Natural killer cell (primary cell): ENCODE data around the gene IFT122. TPM values are rescaled to one million over a fixed set of nuclear protein-coding genes. Genes with fewer than 3 reads are reported as not detected.

Source experiments
- ATAC-seq, 3 donors: fragments of 150-1000 bp in 2 of 3; fragments of 200-7000 bp in 1 of 3; cut with Tn5 transposase; 1 replicate in 1 of 3; 2 replicates in 2 of 3; pipeline ENCODE4 v1.10.0; 2021; ENCODE audit warnings: mild to moderate bottlenecking in 2 of 3, moderate library complexity in 2 of 3
- DNase-seq, 2 donors: peaks; one replicate each; pipeline versions ENCODE4 v3.0.0 to v3.0.0-alpha.2; 2013 to 2021; ENCODE audit warnings: mixed read lengths in 1 of 2
- H3K27ac ChIP-seq: one replicate; pipeline ENCODE4 v1.5.1; 2013; ENCODE audit warnings: mild to moderate bottlenecking, low read length
- H3K27me3 ChIP-seq: one replicate; pipeline ENCODE4 v1.6.1; 2013; ENCODE audit warnings: low read length; ENCODE audit not compliant: control insufficient read depth, insufficient read depth
- H3K36me3 ChIP-seq: one replicate; pipeline ENCODE4 v1.6.1; 2013; ENCODE audit warnings: low read length; ENCODE audit not compliant: control insufficient read depth, insufficient read depth
- H3K4me1 ChIP-seq: one replicate; pipeline ENCODE4 v1.6.1; 2013; ENCODE audit warnings: low read length; ENCODE audit not compliant: control insufficient read depth, insufficient read depth
- H3K4me3 ChIP-seq: one replicate; pipeline ENCODE4 v1.5.1; 2013; ENCODE audit warnings: low read length
- H3K9me3 ChIP-seq: one replicate; pipeline ENCODE4 v1.6.1; 2013; ENCODE audit warnings: low read length; ENCODE audit not compliant: control insufficient read depth, insufficient read depth
- H3K27ac Mint-ChIP-seq, 2 donors: one replicate each; pipeline ENCODE4 v1.8.0; 2022; ENCODE audit warnings: mild to moderate bottlenecking in 2 of 2, mixed read lengths in 2 of 2, moderate library complexity in 1 of 2
- H3K27me3 Mint-ChIP-seq, 2 donors: one replicate each; pipeline ENCODE4 v1.8.0; 2022; ENCODE audit warnings: low read depth in 2 of 2, mixed read lengths in 2 of 2
- H3K36me3 Mint-ChIP-seq: one replicate; pipeline ENCODE4 v1.8.0; 2022; ENCODE audit warnings: mixed read lengths
- H3K4me1 Mint-ChIP-seq, 2 donors: one replicate each; pipeline ENCODE4 v1.8.0; 2022; ENCODE audit warnings: mixed read lengths in 2 of 2
- H3K4me3 Mint-ChIP-seq: one replicate; pipeline ENCODE4 v1.8.0; 2022; ENCODE audit warnings: mild to moderate bottlenecking, moderate library complexity, mixed read lengths
- H3K9me3 Mint-ChIP-seq, 2 donors: one replicate each; pipeline ENCODE4 v1.8.0; 2022; ENCODE audit warnings: mixed read lengths in 2 of 2
- WGBS: methylation state at CpG from one replicate; pipeline ENCODE4 v1.1.7; 2013; ENCODE audit warnings: missing lambda C conversion rate; ENCODE audit not compliant: insufficient coverage; 5-methylcytosine and 5-hydroxymethylcytosine counted together
- intact Hi-C: fragments of 100-400 bp; cut with micrococcal nuclease; formaldehyde crosslinking; loops from one replicate; pipeline ENCODE4 v1.14.2; 2022
- total RNA-seq, 4 donors: library from RNA; stranded (reverse); fragments of 120-200 nt in 1 of 4; gene quantifications; one replicate each; pipeline versions ENCODE4 v1.2.3 to v1.2.4, GENCODE V29; 2013 to 2022
- TF ChIP-seq, protein P1 (sequence below): fragments of 200-600 bp; IDR thresholded peaks from one replicate; pipeline ENCODE4 v1.8.0; 2022; ENCODE audit warnings: antibody characterized with exemption

IFT122 gene
- total RNA-seq, 3 donors from 2014 or later (not counting 1 experiment from before 2014, with no cell fraction given), result 20.7 to 26.6 (median 23.9) TPM

DNA sequence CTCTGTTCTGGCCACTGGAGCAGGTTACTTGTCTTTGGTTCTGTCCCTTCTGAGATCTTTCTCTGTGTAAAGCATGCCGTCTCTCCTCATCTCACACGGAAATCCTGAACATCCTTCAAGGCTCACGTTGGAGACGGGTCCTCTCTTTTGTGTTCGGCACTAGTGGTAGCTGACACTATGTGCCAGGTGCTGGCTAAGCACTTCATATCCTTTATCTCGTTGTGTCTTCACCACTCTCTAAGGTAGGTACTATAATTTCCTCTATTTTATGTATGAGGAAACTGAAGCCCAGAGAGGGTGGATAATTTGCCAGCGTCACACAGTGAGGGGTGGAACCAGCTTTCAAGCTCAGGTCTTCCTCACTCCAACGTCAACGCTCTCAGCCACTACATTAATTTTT is 1.2 kb downstream of the IFT122 start:
- Mint-ChIP-seq H3K27ac (peak overlapping the region; percentile 94 to 98), H3K4me1 (peaks cover 48 to 55% of the 10 kb centered on the region in 2 donors), H3K4me3 (peak overlapping the region; percentile 94), H3K9me3 (no peaks in the 10 kb centered on the region), H3K27me3 (no peaks in the 10 kb centered on the region), H3K36me3 (peaks cover 10% of the 10 kb centered on the region)
- ATAC-seq, result no peak
- TF ChIP-seq, protein P1, sequence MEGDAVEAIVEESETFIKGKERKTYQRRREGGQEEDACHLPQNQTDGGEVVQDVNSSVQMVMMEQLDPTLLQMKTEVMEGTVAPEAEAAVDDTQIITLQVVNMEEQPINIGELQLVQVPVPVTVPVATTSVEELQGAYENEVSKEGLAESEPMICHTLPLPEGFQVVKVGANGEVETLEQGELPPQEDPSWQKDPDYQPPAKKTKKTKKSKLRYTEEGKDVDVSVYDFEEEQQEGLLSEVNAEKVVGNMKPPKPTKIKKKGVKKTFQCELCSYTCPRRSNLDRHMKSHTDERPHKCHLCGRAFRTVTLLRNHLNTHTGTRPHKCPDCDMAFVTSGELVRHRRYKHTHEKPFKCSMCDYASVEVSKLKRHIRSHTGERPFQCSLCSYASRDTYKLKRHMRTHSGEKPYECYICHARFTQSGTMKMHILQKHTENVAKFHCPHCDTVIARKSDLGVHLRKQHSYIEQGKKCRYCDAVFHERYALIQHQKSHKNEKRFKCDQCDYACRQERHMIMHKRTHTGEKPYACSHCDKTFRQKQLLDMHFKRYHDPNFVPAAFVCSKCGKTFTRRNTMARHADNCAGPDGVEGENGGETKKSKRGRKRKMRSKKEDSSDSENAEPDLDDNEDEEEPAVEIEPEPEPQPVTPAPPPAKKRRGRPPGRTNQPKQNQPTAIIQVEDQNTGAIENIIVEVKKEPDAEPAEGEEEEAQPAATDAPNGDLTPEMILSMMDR, result no peak
- peak in 1 of 2 donors; percentile 38 for DNase-seq
- peaks cover 16% of the 10 kb centered on the region for H3K4me1 ChIP-seq
- H3K4me3 ChIP-seq, result peak overlapping the region; percentile 74
- H3K9me3 ChIP-seq, result no peaks in the 10 kb centered on the region
- 75% methylated on average over 6 of the region's 9 CpGs for WGBS
- no peaks in the 10 kb centered on the region for H3K27me3 ChIP-seq
- peak overlapping the region; percentile 87 for H3K27ac ChIP-seq
- intact Hi-C loops, result loop anchor here (2.0 kb wide), 1 partner anchor 452 kb away; the partner anchor contains the start of gene TMCC1
- peaks cover 10% of the 10 kb centered on the region for H3K36me3 ChIP-seq

DNA sequence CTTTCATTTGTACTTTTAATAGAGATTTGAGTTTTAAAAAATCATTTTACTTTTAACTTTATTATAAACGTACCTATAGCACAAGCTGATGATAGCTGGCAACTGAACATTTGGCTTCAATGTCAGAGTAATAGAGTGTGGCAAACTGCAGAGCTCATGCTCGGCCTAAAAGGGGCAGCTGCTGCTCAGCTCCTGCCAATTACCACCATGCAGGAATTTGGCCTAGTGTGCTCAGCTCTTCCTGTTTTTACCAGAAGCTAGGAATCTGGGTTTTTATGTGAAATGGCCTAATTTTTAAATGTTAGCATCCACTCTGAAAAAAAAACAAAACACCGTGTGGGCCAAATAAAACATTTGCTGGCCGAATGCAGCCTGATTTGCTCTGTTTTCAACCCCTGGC is 1.8 kb downstream of the IFT122 start:
- peak overlapping the region; percentile 94 for H3K4me3 Mint-ChIP-seq
- no peaks in the 10 kb centered on the region for H3K27me3 Mint-ChIP-seq
- peaks cover 4% of the 10 kb centered on the region for H3K36me3 Mint-ChIP-seq
- Histone ChIP-seq H3K27ac (no peak overlapping the region), H3K4me3 (no peak overlapping the region), H3K27me3 (no peaks in the 10 kb centered on the region), H3K36me3 (peaks cover 7% of the 10 kb centered on the region), H3K4me1 (peaks cover 16% of the 10 kb centered on the region), H3K9me3 (no peaks in the 10 kb centered on the region)
- intact Hi-C loops, result loop anchor here (2.0 kb wide), 1 partner anchor 451 kb away; the partner anchor contains the start of gene TMCC1
- peak in 1 of 2 donors; percentile 13 for DNase-seq
- no peak for ATAC-seq
- WGBS, result 69% methylated on average over 3 of the region's 4 CpGs
- H3K9me3 Mint-ChIP-seq, result no peaks in the 10 kb centered on the region
- TF ChIP-seq, protein P1, result no peak
- H3K4me1 Mint-ChIP-seq, result peaks cover 43 to 50% of the 10 kb centered on the region in 2 donors
- H3K27ac Mint-ChIP-seq, result peak overlapping the region; percentile 94 to 98

DNA sequence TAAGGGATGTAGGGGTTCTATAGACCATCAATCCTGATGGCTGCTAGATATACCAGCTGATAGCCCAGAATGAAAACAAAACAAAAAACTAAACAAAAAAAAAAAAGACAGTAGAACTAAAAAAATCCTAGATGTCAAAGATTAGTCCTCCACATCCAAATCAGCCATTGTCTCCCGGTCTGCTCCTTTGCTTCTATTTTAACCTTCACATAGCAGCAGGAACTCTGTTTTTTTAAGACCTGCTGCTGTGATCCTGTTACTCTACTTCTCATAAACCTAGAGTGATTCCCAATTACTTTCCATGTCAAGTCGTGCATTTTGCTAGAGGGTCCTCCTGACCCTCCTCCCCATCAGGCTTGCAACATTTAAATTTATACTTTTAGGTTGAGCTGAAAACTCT is 2.5 kb downstream of the IFT122 start:
- H3K9me3 ChIP-seq, result no peaks in the 10 kb centered on the region
- H3K4me1 ChIP-seq, result peaks cover 16% of the 10 kb centered on the region
- DNase-seq (no peak), ATAC-seq (no peak)
- Mint-ChIP-seq H3K4me3 (peak overlapping the region; percentile 11), H3K27ac (peak overlapping the region; percentile 46 to 62), H3K4me1 (peaks cover 39 to 45% of the 10 kb centered on the region in 2 donors), H3K9me3 (no peaks in the 10 kb centered on the region), H3K36me3 (no peaks in the 10 kb centered on the region), H3K27me3 (no peaks in the 10 kb centered on the region)
- TF ChIP-seq, protein P1, result no peak
- intact Hi-C loops, result no loop called here
- H3K27ac ChIP-seq, result no peak overlapping the region
- H3K4me3 ChIP-seq, result no peak overlapping the region
- H3K36me3 ChIP-seq, result peaks cover 4% of the 10 kb centered on the region
- H3K27me3 ChIP-seq, result no peaks in the 10 kb centered on the region
- WGBS, result 88% methylated on average over 2 of the region's 2 CpGs

DNA sequence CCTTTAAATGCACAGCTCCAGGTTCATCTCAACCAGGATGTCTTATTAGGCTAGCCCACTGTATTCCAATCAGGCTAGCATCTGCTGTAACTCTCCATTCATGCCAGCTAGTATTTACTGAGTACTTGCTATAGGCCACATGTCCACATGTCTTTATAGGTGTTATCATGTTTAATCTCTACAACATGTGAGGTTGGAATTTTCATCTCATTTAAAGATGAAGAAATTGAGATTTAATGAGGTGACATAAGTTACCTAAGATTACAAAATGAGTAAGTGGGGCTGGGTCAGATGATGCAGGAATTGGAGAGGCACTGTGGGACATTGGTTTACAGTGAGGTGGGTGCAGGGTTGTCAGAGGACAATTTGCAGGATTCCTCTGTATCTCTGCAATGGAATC is 2.9 kb downstream of the IFT122 start:
- Histone ChIP-seq H3K4me1 (peaks cover 16% of the 10 kb centered on the region), H3K9me3 (no peaks in the 10 kb centered on the region), H3K36me3 (peaks cover under 1% of the 10 kb centered on the region), H3K27ac (no peak overlapping the region), H3K4me3 (no peak overlapping the region), H3K27me3 (no peaks in the 10 kb centered on the region)
- no peaks in the 10 kb centered on the region for H3K36me3 Mint-ChIP-seq
- H3K9me3 Mint-ChIP-seq, result no peaks in the 10 kb centered on the region
- peaks cover 35 to 40% of the 10 kb centered on the region in 2 donors for H3K4me1 Mint-ChIP-seq
- ATAC-seq (no peak), DNase-seq (no peak)
- TF ChIP-seq, protein P1, result no peak
- H3K27me3 Mint-ChIP-seq, result no peaks in the 10 kb centered on the region
- H3K4me3 Mint-ChIP-seq, result peak overlapping the region; percentile 11
- peak overlapping the region; percentile 46 to 62 for H3K27ac Mint-ChIP-seq
- intact Hi-C loops, result no loop called here
